HG03575 (cell line): ENCODE results near the gene AHRR.
A peak's percentile ranks its signal among the peaks of the same experiment; 100 is the strongest.

Source experiments
- ATAC-seq: cut with Tn5 transposase; IDR thresholded peaks from one replicate; pipeline ENCODE4 v1.9.1; 2021; ENCODE audit not compliant: unreplicated experiment, insufficient number of reproducible peaks, low FRiP score; ENCODE audit errors: extremely low read depth

Gene AHRR

GRCh38 chr5:316210-317085 lies 5.1 kb upstream of the AHRR start:
- ATAC-seq = peak; percentile 8

DNA sequence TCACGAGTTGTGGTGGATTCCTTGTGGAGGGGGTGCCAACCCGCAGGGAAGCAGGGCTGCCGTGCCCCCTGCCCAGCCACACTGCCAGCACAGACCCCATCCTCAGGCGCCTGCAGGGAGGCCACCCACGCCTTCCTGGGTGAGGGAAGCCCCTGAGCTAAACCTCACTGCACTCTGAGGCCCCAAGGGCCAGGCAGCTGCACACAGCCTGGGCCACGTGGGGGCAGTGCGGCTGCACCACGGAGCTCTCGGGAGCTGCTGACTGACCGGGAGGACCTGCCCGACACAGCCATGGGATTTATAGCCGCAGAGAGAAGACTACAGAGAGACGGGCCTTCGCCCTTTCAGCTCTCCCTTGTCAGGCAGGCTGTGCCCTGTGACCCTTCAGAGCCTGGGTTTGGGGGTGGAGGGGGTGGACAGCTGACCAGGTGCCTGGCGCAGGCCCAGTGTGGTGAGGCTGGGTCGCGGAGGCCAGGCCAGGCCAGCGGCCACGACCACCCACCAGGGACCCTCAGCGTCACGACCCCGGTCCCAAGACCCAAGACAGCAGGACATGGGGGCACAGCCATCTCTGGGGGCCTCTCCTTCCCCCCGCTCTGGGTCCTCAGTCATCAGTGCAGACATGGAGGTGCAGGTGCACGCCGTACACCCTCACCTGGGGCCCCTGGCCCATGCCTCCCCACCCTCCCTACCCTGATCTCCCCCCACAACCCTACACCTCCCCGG lies 4.3 kb upstream of the AHRR start:
- ATAC-seq = peak; percentile 43

- no peak for ATAC-seq
These were observed 3.1 kb upstream of the AHRR start for GRCh38 chr5:318341-318897.

DNA sequence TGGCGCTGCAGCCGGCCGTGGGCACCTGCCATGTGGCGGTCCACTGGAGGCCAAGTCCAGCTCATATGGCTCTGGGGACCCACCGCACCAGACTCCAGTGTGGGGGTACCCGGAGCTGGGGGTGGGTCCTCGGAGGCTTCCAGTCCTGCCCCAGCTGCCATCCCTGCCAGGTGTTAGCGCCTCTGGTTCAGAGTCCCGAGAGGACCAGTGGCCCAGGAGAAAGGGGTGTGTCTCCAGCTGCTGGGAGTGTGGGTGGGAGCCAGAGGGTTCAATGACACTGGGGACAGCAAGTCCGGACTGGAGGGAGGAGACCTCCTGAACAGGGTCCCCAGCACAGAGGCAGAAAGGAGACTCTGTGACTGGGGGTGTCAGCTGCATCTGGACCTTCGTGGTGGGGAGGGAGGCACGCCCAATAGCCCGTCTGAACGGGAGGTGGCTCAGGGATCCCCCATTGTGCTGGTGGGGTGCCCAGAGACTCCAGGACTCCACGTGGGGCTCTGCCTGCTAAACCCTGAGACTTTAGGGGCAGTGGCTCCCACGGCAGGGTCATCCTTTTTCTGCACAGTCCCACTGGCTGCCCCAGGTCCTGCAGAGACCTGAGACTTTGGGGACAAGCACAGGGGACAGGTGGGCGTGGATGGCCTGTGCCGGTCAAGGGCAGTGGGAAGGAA lies 2.4 kb upstream of the AHRR start:
- no peak for ATAC-seq

DNA sequence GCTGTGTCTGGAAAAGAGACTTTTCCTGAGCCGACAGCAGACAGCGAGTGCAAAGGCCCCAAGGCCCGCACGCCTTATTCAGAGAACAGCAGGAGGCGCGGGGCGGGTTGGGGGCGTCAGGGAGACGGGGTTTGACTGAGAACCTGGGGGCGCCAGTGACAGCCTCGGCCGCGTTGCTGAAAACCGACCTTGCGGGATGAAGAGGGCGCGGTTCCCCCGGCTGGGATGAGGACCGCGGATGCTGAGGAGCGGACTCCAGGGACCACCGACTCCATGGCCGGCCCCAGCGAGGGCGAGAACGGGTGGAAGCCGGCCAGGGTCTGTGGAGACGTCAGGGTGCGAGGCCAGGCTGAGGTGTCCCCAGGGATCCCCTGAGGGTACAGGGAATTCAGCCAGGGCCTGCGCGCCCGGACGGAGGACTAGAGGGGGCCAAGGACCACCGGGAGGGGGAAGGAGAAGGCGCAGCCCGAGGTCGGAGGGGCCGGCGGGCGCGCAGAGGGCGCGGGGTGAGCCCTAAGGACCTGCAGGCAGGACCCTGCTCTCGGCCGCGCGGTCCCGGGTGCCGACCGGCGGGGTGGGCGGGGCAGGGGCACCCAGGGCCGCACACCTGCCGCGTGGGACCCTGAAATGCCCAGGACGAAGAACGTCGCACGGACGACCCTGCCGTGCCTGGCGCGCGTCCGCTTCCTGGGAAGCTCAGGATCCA lies 837 bp upstream of the AHRR start:
- ATAC-seq = no peak

DNA sequence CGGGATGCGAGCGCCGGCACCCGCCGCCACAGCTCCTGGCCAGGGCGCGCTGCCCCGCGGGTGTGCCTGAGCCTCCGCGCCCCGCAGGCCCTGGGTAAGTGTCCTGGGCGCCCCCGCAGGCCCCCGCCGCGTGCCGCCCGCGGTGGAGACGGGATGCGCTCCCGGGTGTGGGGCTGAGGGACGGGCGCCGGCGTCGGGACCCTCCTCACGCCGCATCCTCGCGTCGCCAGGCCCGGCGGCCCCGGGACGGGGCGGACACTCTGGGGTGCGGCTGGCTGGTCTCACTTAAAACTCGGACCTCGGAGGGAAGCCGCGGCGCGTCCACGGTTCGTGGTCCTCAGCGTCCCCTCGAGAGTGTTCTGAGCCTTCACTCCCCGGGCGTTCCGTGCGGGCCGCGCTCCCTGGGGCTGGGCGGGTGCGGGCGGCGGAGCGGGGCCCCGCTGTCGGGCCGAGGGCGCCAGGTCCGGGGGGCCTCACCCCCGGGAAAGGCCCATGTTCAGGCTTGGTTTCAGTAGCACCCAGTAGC lies 275 bp downstream of the AHRR start:
- no peak for ATAC-seq

DNA sequence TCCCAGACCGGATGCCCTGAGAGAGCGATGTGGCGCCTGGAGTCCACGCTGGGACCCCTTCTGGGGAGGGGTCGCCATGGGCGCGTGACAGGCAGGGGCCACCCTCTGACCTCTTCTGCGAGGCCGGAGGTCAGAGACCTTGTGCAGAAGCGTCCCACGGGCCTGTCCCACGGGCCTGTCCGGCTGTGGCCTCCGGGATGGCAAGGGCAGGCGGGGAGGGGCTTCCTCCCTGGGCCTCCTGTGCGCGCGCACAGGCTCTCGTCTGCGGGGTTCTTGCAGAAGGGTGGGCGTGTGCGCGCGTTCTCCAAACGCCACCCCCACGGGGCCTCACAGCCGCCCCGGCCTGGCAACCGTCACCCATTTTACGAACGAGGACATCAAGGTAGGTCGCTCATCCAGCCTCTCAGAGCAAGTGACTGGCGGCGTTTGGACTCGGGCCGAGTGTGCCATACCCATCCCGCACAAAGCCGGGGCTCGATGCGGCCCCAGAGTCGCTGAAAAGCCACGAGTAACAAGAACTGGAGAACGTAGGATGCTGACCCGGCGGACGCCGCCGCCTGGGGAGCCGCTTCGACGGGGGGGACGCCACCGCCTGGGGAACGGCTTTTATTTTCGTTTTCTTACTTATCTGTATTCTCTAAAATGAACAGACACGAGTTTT lies 897 bp downstream of the AHRR start:
- no peak for ATAC-seq

GRCh38 chr5:322942-323879 lies 1.7 kb downstream of the AHRR start:
- ATAC-seq = no peak

DNA sequence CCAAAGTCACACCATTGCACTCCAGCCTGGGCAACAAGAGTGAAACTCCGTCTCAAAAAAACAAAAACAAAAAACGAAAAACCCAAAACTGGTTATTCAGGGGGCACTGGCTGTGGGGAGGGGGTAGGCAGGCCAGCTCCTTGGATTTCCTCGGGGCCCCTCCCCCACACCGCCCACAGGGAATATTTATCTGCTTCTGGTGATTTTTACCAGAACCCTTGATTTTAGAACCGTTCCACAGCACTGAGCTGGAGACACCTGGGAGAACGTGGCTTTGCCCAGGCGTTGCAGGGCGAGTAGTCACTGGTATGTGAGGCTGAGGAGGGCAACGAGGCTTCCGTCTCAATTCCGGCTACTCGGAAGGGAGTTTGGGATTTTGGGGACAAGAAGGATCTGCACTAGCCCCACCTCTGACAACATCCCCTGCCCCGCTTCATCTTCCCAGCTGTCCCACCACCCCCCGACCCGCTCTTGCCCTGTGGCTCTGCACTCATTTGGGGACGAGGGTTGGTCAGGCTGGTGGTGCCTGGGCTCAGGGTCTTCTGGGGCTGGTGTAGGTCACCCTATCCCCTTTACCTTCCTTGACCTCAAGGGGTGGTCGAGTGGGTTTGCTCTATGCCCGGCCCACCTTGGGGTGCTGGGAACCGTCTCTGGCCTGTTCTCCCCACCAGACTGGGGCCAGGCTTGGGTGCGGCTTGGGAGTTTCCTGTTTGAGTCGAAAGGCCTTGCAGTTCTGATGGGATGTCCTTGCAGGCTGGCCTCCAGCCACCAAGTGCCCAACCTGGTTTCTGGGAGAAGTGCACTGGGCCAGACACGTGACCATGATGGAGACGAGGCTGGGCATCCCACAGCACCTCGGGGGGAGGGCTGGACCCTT lies 3.5 kb downstream of the AHRR start:
- no peak for ATAC-seq

DNA sequence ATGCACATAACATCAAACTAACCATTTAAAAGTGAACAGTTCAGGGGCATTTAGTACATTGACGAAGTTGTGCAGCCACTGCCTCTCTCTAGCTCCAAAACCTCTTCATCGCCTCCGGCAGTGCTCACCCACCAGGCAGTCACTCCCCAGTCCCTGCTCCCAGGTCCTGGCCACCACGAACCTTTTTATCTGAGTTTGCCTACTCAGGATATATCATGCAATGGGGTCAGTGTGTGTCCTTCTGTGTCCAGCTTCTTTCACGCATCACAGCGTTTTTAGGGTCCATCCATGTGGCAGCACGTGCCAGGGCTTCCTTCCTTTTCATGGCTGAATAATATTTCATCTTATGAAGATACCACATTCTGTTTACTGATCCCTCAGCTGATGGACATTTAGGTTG lies 4.6 kb downstream of the AHRR start:
- ATAC-seq = no peak

GRCh38 chr5:329121-329735 lies 7.7 kb downstream of the AHRR start:
- ATAC-seq = no peak

DNA sequence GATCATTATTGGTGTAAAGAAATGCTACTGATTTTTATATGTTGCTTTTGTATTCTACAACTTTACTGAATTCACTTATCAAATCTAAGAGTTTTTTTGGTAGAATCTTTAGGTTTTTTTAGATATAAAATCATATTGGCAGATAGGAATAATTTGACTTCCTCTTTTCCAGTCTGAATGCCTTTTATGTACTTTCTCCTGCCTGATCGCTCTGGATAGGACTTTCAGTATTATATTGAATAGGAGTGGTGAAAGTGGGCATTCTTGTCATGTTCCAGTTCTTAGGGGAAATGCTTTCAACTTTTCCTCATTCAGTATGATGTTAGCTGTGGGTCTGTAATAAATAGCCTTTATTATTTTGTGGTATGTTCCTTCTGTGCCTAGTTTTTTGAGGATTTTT lies 8.3 kb downstream of the AHRR start:
- no peak for ATAC-seq

DNA sequence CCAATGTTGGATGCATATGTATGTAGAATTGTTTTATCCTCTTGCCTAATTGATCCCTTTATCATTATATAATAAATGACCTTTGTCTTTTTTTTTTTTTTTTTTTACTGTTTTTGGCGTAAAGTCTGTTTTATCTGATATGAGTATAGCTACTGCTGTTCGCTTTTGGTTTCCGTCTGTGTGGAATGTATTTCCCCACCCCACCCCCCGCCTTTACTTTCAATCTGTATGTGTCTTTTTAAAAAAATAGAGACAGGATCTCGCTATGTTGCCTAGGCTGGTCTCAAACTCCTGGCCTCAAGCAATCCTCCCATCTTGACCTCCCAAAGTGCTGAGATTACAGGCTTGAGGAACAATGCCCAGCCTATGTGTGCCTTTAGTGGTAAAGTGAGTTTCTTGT lies 11.3 kb downstream of the AHRR start:
- no peak for ATAC-seq

GRCh38 chr5:333945-334344 lies 12.4 kb downstream of the AHRR start:
- ATAC-seq = no peak

DNA sequence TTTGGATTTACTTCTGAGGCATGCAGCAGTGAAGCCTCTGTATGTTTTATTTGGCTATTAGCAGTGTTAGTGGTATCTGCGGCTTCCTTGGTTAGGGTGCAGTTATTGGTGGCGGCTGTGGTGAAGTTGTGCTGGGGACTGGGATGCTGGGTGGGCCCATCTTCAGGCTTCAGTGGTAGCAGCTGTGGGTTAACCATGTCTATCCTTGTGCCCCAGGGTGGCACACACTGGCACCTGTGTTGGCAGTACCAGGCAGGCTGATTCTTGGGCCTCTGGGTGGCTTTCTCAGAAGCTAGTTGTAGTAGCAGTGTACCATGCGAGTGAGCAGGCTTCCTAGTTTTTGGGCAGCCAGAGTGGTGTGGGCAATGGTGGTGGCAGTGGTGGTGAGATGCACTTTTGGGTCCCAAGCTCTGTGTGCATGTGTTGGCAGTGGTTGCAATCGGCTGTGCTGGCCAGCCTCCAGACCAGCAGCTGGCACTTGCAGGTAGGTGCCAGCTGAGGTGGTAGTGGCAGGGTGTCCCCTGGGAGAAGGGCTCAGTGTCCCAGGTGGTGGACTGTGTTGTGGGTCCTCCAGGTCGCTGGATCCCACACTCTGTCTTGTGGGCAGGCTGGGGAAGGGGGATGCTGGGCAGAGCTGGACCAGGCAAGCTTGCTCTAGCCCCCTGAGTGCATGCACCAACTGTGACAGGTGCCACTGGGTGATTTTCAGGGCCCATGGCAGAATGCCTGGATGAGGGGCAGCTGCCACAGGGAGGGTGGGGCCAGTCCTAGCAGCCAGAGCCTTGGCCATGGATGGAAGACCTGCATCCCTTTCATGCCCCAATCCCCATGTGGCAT lies 13.6 kb downstream of the AHRR start:
- ATAC-seq = no peak
